Neural cell (in vitro differentiated cells): ENCODE data around the gene PHACTR1. TPM values are rescaled to one million over a fixed set of nuclear protein-coding genes. Genes with fewer than 3 reads are reported as not detected.

Source experiments
- H2AFZ ChIP-seq: fragments of 200-600, 300-800 bp; sonication (generic), shearing (Covaris generic); 2 replicates; pipeline ENCODE4 v1.6.0; 2014; ENCODE audit warnings: low read depth, mild to moderate bottlenecking, antibody characterized with exemption, low read length, moderate library complexity
- H3F3A ChIP-seq: fragments of 200-600 bp; shearing (Covaris generic); 2 replicates; pipeline ENCODE4 v1.6.1; 2016; ENCODE audit warnings: mild to moderate bottlenecking, moderate library complexity, mixed read lengths, antibody characterized with exemption, low read length; ENCODE audit not compliant: insufficient read depth, poor library complexity, severe bottlenecking
- H3K27ac ChIP-seq: fragments of 200-600, 300-800 bp; sonication (generic), shearing (Covaris generic); 2 replicates; pipeline ENCODE4 v1.5.1; 2014; ENCODE audit warnings: mild to moderate bottlenecking, low read length, moderate library complexity
- H3K27me3 ChIP-seq: fragments of 300-800, 200-600 bp; sonication (generic), shearing (Covaris generic); 2 replicates; pipeline ENCODE4 v1.6.0; 2014; ENCODE audit warnings: mild to moderate bottlenecking, low read depth, low read length, moderate library complexity; ENCODE audit not compliant: insufficient read depth
- H3K36me3 ChIP-seq: fragments of 300-800, 200-600 bp; sonication (generic), shearing (Covaris generic); 2 replicates; pipeline ENCODE4 v1.5.1; 2014; ENCODE audit warnings: mild to moderate bottlenecking, antibody characterized with exemption, low read length, moderate library complexity; ENCODE audit not compliant: insufficient read depth
- H3K4me2 ChIP-seq: fragments of 300-800, 200-600 bp; sonication (generic), shearing (Covaris generic); 2 replicates; pipeline ENCODE4 v1.6.0; 2014; ENCODE audit warnings: mild to moderate bottlenecking, low read length
- H3K4me3 ChIP-seq: fragments of 300-800, 200-600 bp; sonication (generic), shearing (Covaris generic); 2 replicates; pipeline ENCODE4 v1.5.1; 2014; ENCODE audit warnings: mild to moderate bottlenecking, low read length, moderate library complexity
- H3K79me2 ChIP-seq: fragments of 200-600 bp; shearing (Covaris generic); replicated peaks from 2 replicates; pipeline ENCODE4 v1.6.0; 2014; ENCODE audit warnings: mild to moderate bottlenecking, low read length, moderate library complexity; ENCODE audit not compliant: insufficient read depth
- H3K9ac ChIP-seq: fragments of 300-800, 200-600 bp; sonication (generic), shearing (Covaris generic); 2 replicates; pipeline ENCODE4 v1.6.1; 2016; ENCODE audit warnings: mild to moderate bottlenecking, low read length, mixed read lengths
- H3K9me2 ChIP-seq: fragments of 200-600 bp; shearing (Covaris generic); 2 replicates; pipeline ENCODE4 v1.6.1; 2016; ENCODE audit warnings: mild to moderate bottlenecking, low read length, mixed read lengths; ENCODE audit not compliant: insufficient read depth
- H3K9me3 ChIP-seq: fragments of 200-600, 300-800 bp; sonication (generic), shearing (Covaris generic); 2 replicates; pipeline ENCODE4 v1.6.1; 2016; ENCODE audit warnings: mild to moderate bottlenecking, mixed run types, low read length, moderate library complexity, mixed read lengths
- H4K20me1 ChIP-seq: fragments of 200-600 bp; shearing (Covaris generic); 2 replicates; pipeline ENCODE4 v1.6.1; 2016; ENCODE audit warnings: mild to moderate bottlenecking, mixed run types; ENCODE audit not compliant: insufficient read depth
- EP300 ChIP-seq: fragments of 450-650 bp; conservative IDR thresholded peaks from 2 replicates; pipeline ENCODE4 v1.6.1; 2014; ENCODE audit warnings: antibody characterized with exemption, mild to moderate bottlenecking, moderate library complexity; ENCODE audit not compliant: poor library complexity, severe bottlenecking
- EZH2 ChIP-seq: fragments of 200-600, 300-800 bp; shearing (Covaris generic), sonication (generic); IDR thresholded peaks from 2 replicates; pipeline ENCODE4 v1.6.1; 2014; ENCODE audit warnings: antibody characterized with exemption, low read length, borderline replicate concordance, mild to moderate bottlenecking; ENCODE audit not compliant: insufficient read depth, poor library complexity, severe bottlenecking
- MXI1 ChIP-seq: fragments of 450-650 bp; conservative IDR thresholded peaks from 2 replicates; pipeline ENCODE4 v1.6.1; 2014; ENCODE audit warnings: antibody characterized with exemption, mild to moderate bottlenecking; ENCODE audit not compliant: poor library complexity, severe bottlenecking
- POLR2AphosphoS5 ChIP-seq: IDR thresholded peaks from 2 replicates; pipeline ENCODE4 v1.6.1; 2012
- RAD21 ChIP-seq: fragments of 450-650 bp; conservative IDR thresholded peaks from 2 replicates; pipeline ENCODE4 v1.6.1; 2014; ENCODE audit warnings: antibody characterized with exemption, mild to moderate bottlenecking, moderate library complexity
- SMC3 ChIP-seq: fragments of 450-650 bp; conservative IDR thresholded peaks from 2 replicates; pipeline ENCODE4 v1.6.1; 2014; ENCODE audit warnings: antibody characterized with exemption, mild to moderate bottlenecking, moderate library complexity; ENCODE audit not compliant: poor library complexity
- TAF1 ChIP-seq: IDR thresholded peaks from 2 replicates; pipeline ENCODE4 v1.6.1; 2012; ENCODE audit warnings: low read depth
- polyA plus RNA-seq: library from polyadenylated mRNA; depleted of rRNA; stranded (reverse); fragments of >200 nt; gene quantifications from 2 replicates; pipeline ENCODE4 v1.2.3, GENCODE V29; 2014
- TF ChIP-seq, protein P1 (sequence below): IDR thresholded peaks from 2 replicates; pipeline ENCODE4 v1.6.1; 2012; ENCODE audit warnings: borderline replicate concordance
- TF ChIP-seq, protein P2 (sequence below): fragments of 450-650 bp; IDR thresholded peaks from 2 replicates; pipeline ENCODE4 v1.5.1; 2014; ENCODE audit warnings: antibody characterized with exemption, mild to moderate bottlenecking, moderate library complexity; ENCODE audit not compliant: poor library complexity, severe bottlenecking

Gene PHACTR1
- polyA plus RNA-seq, 1 donor from 2014 or later = 7.8 TPM

DNA sequence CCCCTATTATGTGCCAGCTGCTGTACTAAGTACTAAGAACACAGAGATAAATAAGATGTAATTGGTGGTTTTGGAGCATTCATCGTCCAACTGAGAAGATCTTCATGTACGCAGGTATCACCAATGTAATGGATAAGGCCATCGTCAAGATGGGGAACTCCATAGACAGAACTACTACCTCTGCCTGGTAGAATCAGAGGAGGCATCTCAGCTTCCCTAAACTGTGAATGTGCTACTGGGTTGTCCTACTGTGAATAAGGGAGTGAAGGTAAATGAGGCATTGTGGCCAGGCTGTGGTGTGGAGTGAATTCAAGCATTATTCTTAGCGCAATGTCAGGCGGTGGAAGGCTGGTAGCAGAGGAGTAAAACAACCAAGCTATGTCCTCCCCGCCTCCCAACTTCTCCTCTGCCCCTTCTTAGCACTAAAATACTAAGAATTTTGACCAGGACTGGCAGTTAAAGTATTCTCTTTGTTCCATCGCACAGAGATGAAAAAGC, 543.6 kb downstream of the PHACTR1 start:
- H2AFZ ChIP-seq = no peak overlapping the region

DNA sequence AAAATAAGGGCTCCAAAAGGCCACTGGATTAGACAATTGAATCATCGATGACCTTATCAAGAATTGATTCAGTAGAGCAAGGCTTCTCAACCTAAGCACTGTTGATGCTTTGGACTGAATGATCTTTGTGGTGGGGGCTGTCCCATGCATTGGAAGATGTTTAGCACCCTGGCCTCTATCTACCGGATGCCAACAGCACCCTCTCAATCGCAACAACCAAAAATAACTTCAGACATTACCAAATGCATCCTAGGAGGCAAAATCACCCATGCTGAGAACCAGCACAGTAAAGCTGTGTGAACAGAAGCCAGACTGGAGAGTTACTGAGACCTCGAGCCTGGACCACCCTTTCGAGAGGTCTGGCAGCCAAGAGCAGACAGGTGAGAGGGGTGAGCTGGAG, 544.3 kb downstream of the PHACTR1 start:
- H3K9me2 ChIP-seq = no peaks in the 10 kb centered on the region
- H3K4me2 ChIP-seq = no peak overlapping the region
- no peak overlapping the region for H3K4me3 ChIP-seq
- TF ChIP-seq, protein P1, sequence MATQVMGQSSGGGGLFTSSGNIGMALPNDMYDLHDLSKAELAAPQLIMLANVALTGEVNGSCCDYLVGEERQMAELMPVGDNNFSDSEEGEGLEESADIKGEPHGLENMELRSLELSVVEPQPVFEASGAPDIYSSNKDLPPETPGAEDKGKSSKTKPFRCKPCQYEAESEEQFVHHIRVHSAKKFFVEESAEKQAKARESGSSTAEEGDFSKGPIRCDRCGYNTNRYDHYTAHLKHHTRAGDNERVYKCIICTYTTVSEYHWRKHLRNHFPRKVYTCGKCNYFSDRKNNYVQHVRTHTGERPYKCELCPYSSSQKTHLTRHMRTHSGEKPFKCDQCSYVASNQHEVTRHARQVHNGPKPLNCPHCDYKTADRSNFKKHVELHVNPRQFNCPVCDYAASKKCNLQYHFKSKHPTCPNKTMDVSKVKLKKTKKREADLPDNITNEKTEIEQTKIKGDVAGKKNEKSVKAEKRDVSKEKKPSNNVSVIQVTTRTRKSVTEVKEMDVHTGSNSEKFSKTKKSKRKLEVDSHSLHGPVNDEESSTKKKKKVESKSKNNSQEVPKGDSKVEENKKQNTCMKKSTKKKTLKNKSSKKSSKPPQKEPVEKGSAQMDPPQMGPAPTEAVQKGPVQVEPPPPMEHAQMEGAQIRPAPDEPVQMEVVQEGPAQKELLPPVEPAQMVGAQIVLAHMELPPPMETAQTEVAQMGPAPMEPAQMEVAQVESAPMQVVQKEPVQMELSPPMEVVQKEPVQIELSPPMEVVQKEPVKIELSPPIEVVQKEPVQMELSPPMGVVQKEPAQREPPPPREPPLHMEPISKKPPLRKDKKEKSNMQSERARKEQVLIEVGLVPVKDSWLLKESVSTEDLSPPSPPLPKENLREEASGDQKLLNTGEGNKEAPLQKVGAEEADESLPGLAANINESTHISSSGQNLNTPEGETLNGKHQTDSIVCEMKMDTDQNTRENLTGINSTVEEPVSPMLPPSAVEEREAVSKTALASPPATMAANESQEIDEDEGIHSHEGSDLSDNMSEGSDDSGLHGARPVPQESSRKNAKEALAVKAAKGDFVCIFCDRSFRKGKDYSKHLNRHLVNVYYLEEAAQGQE = no peak
- TF ChIP-seq RAD21 (no peak), EZH2 (no peak), MXI1 (no peak), EP300 (no peak), TAF1 (no peak), SMC3 (no peak), POLR2AphosphoS5 (no peak)
- TF ChIP-seq, protein P2, sequence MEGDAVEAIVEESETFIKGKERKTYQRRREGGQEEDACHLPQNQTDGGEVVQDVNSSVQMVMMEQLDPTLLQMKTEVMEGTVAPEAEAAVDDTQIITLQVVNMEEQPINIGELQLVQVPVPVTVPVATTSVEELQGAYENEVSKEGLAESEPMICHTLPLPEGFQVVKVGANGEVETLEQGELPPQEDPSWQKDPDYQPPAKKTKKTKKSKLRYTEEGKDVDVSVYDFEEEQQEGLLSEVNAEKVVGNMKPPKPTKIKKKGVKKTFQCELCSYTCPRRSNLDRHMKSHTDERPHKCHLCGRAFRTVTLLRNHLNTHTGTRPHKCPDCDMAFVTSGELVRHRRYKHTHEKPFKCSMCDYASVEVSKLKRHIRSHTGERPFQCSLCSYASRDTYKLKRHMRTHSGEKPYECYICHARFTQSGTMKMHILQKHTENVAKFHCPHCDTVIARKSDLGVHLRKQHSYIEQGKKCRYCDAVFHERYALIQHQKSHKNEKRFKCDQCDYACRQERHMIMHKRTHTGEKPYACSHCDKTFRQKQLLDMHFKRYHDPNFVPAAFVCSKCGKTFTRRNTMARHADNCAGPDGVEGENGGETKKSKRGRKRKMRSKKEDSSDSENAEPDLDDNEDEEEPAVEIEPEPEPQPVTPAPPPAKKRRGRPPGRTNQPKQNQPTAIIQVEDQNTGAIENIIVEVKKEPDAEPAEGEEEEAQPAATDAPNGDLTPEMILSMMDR = no peak
- no peaks in the 10 kb centered on the region for H3F3A ChIP-seq
- H3K79me2 ChIP-seq = no peaks in the 10 kb centered on the region
- H2AFZ ChIP-seq = no peak overlapping the region
- H3K36me3 ChIP-seq = no peaks in the 10 kb centered on the region
- H3K9me3 ChIP-seq = no peaks in the 10 kb centered on the region
- no peak overlapping the region for H3K9ac ChIP-seq
- no peaks in the 10 kb centered on the region for H3K27me3 ChIP-seq
- H4K20me1 ChIP-seq = no peaks in the 10 kb centered on the region
- H3K27ac ChIP-seq = no peak overlapping the region

More for the DNA sequence above, 543.6 kb downstream of the PHACTR1 start:
- Histone ChIP-seq H3K9ac (no peak overlapping the region), H4K20me1 (no peaks in the 10 kb centered on the region), H3F3A (no peaks in the 10 kb centered on the region), H3K79me2 (no peaks in the 10 kb centered on the region), H3K27me3 (no peaks in the 10 kb centered on the region), H3K9me2 (no peaks in the 10 kb centered on the region), H3K27ac (no peak overlapping the region), H3K36me3 (no peaks in the 10 kb centered on the region), H3K9me3 (no peaks in the 10 kb centered on the region), H3K4me3 (no peak overlapping the region), H3K4me2 (no peak overlapping the region)
- TF ChIP-seq, protein P2 = no peak
- TF ChIP-seq SMC3 (no peak), POLR2AphosphoS5 (no peak), EZH2 (no peak), TAF1 (no peak), MXI1 (no peak)
